Natural killer cell (primary cell): ENCODE data around the gene TOGARAM2. TPM values are rescaled to one million over a fixed set of nuclear protein-coding genes. Genes with fewer than 3 reads are reported as not detected.
A peak's percentile ranks its signal among the peaks of the same experiment; 100 is the strongest.

Source experiments
- ATAC-seq, 3 donors: fragments of 150-1000 bp in 2 of 3; fragments of 200-7000 bp in 1 of 3; cut with Tn5 transposase; 1 replicate in 1 of 3; 2 replicates in 2 of 3; pipeline ENCODE4 v1.10.0; 2021; ENCODE audit warnings: mild to moderate bottlenecking in 2 of 3, moderate library complexity in 2 of 3
- DNase-seq, 2 donors: peaks; one replicate each; pipeline versions ENCODE4 v3.0.0 to v3.0.0-alpha.2; 2013 to 2021; ENCODE audit warnings: mixed read lengths in 1 of 2
- H3K27ac ChIP-seq: one replicate; pipeline ENCODE4 v1.5.1; 2013; ENCODE audit warnings: mild to moderate bottlenecking, low read length
- H3K27me3 ChIP-seq: one replicate; pipeline ENCODE4 v1.6.1; 2013; ENCODE audit warnings: low read length; ENCODE audit not compliant: control insufficient read depth, insufficient read depth
- H3K36me3 ChIP-seq: one replicate; pipeline ENCODE4 v1.6.1; 2013; ENCODE audit warnings: low read length; ENCODE audit not compliant: control insufficient read depth, insufficient read depth
- H3K4me1 ChIP-seq: one replicate; pipeline ENCODE4 v1.6.1; 2013; ENCODE audit warnings: low read length; ENCODE audit not compliant: control insufficient read depth, insufficient read depth
- H3K4me3 ChIP-seq: one replicate; pipeline ENCODE4 v1.5.1; 2013; ENCODE audit warnings: low read length
- H3K9me3 ChIP-seq: one replicate; pipeline ENCODE4 v1.6.1; 2013; ENCODE audit warnings: low read length; ENCODE audit not compliant: control insufficient read depth, insufficient read depth
- H3K27ac Mint-ChIP-seq, 2 donors: one replicate each; pipeline ENCODE4 v1.8.0; 2022; ENCODE audit warnings: mild to moderate bottlenecking in 2 of 2, mixed read lengths in 2 of 2, moderate library complexity in 1 of 2
- H3K27me3 Mint-ChIP-seq, 2 donors: one replicate each; pipeline ENCODE4 v1.8.0; 2022; ENCODE audit warnings: low read depth in 2 of 2, mixed read lengths in 2 of 2
- H3K36me3 Mint-ChIP-seq: one replicate; pipeline ENCODE4 v1.8.0; 2022; ENCODE audit warnings: mixed read lengths
- H3K4me1 Mint-ChIP-seq, 2 donors: one replicate each; pipeline ENCODE4 v1.8.0; 2022; ENCODE audit warnings: mixed read lengths in 2 of 2
- H3K4me3 Mint-ChIP-seq: one replicate; pipeline ENCODE4 v1.8.0; 2022; ENCODE audit warnings: mild to moderate bottlenecking, moderate library complexity, mixed read lengths
- H3K9me3 Mint-ChIP-seq, 2 donors: one replicate each; pipeline ENCODE4 v1.8.0; 2022; ENCODE audit warnings: mixed read lengths in 2 of 2
- WGBS: methylation state at CpG from one replicate; pipeline ENCODE4 v1.1.7; 2013; ENCODE audit warnings: missing lambda C conversion rate; ENCODE audit not compliant: insufficient coverage; 5-methylcytosine and 5-hydroxymethylcytosine counted together
- intact Hi-C: fragments of 100-400 bp; cut with micrococcal nuclease; formaldehyde crosslinking; loops from one replicate; pipeline ENCODE4 v1.14.2; 2022
- total RNA-seq, 4 donors: library from RNA; stranded (reverse); fragments of 120-200 nt in 1 of 4; gene quantifications; one replicate each; pipeline versions ENCODE4 v1.2.3 to v1.2.4, GENCODE V29; 2013 to 2022
- TF ChIP-seq, protein P1 (sequence below): fragments of 200-600 bp; IDR thresholded peaks from one replicate; pipeline ENCODE4 v1.8.0; 2022; ENCODE audit warnings: antibody characterized with exemption

Gene TOGARAM2
- total RNA-seq, 3 donors from 2014 or later (not counting 1 experiment from before 2014, with no cell fraction given), result 25.9 to 53.2 (median 30.8) TPM

DNA sequence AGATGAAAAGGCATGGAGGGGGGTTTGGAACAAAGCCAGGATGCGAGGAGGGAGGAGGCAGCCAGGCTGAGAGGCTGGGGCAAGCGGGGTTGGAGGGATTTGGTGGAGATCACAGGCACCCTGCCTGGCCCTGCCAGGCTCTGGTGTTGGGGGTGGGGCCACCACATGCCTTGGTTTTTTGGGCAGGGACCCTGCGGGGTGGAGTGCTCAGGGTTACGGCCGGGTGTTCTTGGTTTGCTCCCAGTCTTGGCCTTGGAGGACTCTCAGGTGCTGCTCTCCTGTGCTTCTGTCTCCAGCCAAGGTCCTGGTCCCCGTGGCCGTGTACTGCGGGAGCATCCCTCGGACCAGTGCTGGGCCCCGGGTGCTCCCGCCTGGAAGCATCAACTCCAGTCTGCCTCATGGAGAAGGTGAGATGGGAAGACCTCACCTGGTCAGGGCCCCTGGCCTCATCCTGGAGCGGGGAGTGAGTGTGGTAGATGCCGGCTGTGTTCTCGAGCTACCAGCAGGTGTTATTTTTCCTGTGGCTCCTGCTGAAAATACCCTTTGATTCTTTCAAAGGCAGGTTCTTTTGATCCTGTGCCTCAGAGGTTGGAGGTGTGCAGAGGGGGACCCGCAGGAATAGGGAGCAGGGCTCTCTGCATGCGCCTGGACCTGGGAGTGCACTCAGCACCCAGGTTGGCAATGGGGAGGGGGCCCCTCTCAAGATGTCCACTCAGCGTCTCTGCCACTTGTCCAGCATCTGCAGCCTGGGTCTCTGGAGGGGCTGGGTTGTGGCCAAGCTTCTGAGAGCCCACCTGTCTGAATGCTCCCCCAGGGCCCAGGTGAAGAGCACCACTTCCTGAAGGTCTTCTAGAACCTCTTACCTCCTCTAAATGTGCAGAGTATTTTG lies 17.0 kb downstream of the TOGARAM2 start:
- no peak overlapping the region for H3K27ac ChIP-seq
- intact Hi-C loops, result no loop called here

DNA sequence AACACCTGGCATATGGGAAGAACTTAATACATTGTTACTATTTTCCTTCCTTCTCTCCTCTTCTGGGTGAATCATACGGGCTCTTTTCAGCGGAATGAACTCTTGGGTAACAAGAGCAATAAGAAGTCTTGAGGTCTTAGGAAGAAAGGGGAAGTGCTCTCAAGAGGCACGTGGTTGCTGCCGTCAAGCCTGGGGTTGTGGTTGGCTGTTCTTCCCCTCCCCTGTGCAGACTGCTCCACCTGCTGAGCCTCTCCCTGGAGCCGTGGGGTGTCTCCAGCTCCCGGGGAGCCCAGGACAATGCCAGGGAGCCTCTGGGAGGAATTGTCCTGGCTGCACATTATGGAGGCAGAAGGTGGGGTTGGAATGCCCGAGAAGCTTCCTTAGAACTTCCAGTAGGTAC lies 19.4 kb downstream of the TOGARAM2 start:
- Mint-ChIP-seq H3K9me3 (no peaks in the 10 kb centered on the region), H3K27ac (peak overlapping the region; percentile 91 to 94), H3K36me3 (no peaks in the 10 kb centered on the region), H3K27me3 (no peaks in the 10 kb centered on the region), H3K4me1 (peaks cover 27 to 40% of the 10 kb centered on the region in 2 donors), H3K4me3 (peak overlapping the region; percentile 63)
- Histone ChIP-seq H3K4me3 (no peak overlapping the region), H3K27ac (peak overlapping the region; percentile 48), H3K27me3 (no peaks in the 10 kb centered on the region), H3K36me3 (no peaks in the 10 kb centered on the region), H3K4me1 (peaks cover 35% of the 10 kb centered on the region), H3K9me3 (no peaks in the 10 kb centered on the region)
- DNase-seq (peak; percentile 55 to 82), ATAC-seq (peak; percentile 94 to 96 (median 95))
- WGBS, result 16% methylated on average over 7 of the region's 7 CpGs
- intact Hi-C loops, result loop anchor here (1.0 kb wide), 1 partner anchor 11 kb away; no protein-coding TSS in a partner anchor
- TF ChIP-seq, protein P1, sequence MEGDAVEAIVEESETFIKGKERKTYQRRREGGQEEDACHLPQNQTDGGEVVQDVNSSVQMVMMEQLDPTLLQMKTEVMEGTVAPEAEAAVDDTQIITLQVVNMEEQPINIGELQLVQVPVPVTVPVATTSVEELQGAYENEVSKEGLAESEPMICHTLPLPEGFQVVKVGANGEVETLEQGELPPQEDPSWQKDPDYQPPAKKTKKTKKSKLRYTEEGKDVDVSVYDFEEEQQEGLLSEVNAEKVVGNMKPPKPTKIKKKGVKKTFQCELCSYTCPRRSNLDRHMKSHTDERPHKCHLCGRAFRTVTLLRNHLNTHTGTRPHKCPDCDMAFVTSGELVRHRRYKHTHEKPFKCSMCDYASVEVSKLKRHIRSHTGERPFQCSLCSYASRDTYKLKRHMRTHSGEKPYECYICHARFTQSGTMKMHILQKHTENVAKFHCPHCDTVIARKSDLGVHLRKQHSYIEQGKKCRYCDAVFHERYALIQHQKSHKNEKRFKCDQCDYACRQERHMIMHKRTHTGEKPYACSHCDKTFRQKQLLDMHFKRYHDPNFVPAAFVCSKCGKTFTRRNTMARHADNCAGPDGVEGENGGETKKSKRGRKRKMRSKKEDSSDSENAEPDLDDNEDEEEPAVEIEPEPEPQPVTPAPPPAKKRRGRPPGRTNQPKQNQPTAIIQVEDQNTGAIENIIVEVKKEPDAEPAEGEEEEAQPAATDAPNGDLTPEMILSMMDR, result no peak

More for the DNA sequence above, 17.0 kb downstream of the TOGARAM2 start:
- Histone ChIP-seq H3K36me3 (no peaks in the 10 kb centered on the region), H3K4me3 (no peak overlapping the region), H3K9me3 (no peaks in the 10 kb centered on the region), H3K27me3 (no peaks in the 10 kb centered on the region), H3K4me1 (peaks cover 35% of the 10 kb centered on the region)
- TF ChIP-seq, protein P1, result no peak
- H3K27me3 Mint-ChIP-seq, result no peaks in the 10 kb centered on the region
- peak overlapping the region; percentile 20 to 29 for H3K27ac Mint-ChIP-seq
- ATAC-seq, result no peak
- H3K36me3 Mint-ChIP-seq, result no peaks in the 10 kb centered on the region
- H3K4me3 Mint-ChIP-seq, result no peak overlapping the region
- H3K9me3 Mint-ChIP-seq, result no peaks in the 10 kb centered on the region
- DNase-seq, result no peak
- WGBS, result 94% methylated on average over 17 of the region's 17 CpGs
- peaks cover 27 to 40% of the 10 kb centered on the region in 2 donors for H3K4me1 Mint-ChIP-seq

DNA sequence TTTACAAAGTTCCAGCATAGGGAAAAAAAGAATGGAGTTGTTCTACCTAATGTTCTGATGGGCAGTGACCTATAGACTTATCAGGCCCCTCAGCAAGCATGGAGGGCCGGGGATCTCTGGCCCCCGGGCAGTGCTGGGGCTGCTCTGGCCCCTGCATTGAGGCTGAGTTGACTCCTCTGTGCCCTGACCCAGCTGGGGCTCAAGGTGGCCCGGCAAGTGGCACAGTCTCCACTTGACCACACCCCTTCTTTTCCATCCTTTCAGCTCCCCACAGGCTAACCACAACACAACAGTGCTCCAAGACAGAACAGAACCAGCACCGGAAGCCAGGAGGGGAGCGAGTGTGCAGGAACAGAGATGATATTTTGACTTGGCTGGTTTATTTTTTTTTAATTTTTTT lies 19.9 kb downstream of the TOGARAM2 start:
- ATAC-seq (peak in 2 of 3 donors; percentile 15 to 16), DNase-seq (peak in 1 of 2 donors; percentile 41)
- TF ChIP-seq, protein P1, result no peak
- intact Hi-C loops, result loop anchor here (1.0 kb wide), 1 partner anchor 10 kb away; no protein-coding TSS in a partner anchor
- no peaks in the 10 kb centered on the region for H3K36me3 Mint-ChIP-seq
- H3K4me1 ChIP-seq, result peaks cover 35% of the 10 kb centered on the region
- H3K9me3 ChIP-seq, result no peaks in the 10 kb centered on the region
- H3K27ac Mint-ChIP-seq, result peak overlapping the region; percentile 91 to 94
- no peaks in the 10 kb centered on the region for H3K27me3 Mint-ChIP-seq
- no peaks in the 10 kb centered on the region for H3K27me3 ChIP-seq
- peak overlapping the region; percentile 48 for H3K27ac ChIP-seq
- no peaks in the 10 kb centered on the region for H3K9me3 Mint-ChIP-seq
- WGBS, result 40% methylated on average over 4 of the region's 5 CpGs
- no peak overlapping the region for H3K4me3 Mint-ChIP-seq
- no peak overlapping the region for H3K4me3 ChIP-seq
- peaks cover 27 to 40% of the 10 kb centered on the region in 2 donors for H3K4me1 Mint-ChIP-seq
- H3K36me3 ChIP-seq, result no peaks in the 10 kb centered on the region
